ENCODE results near the gene NOX3. TPM values are rescaled to one million over a fixed set of nuclear protein-coding genes. Genes with fewer than 3 reads are reported as not detected.

The NOX3 gene
- total RNA-seq, 1 donor from 2014 or later, result not detected

DNA sequence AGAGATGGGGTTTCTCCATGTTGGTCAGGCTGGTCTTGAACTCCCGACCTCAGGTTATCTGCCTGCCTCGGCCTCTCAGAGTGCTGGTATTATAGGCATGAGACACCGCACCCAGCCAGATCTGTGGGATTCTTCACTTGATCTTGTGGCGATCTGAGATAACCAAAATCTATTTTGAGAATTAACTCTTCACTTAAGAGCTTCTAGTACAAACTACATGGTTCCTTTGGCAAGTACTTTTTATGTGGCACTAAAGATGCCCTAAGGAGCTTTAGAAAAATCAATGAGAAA, 103.6 kb downstream of the NOX3 start:
- FAIRE-seq, result no peak
- TF ChIP-seq, protein P1, sequence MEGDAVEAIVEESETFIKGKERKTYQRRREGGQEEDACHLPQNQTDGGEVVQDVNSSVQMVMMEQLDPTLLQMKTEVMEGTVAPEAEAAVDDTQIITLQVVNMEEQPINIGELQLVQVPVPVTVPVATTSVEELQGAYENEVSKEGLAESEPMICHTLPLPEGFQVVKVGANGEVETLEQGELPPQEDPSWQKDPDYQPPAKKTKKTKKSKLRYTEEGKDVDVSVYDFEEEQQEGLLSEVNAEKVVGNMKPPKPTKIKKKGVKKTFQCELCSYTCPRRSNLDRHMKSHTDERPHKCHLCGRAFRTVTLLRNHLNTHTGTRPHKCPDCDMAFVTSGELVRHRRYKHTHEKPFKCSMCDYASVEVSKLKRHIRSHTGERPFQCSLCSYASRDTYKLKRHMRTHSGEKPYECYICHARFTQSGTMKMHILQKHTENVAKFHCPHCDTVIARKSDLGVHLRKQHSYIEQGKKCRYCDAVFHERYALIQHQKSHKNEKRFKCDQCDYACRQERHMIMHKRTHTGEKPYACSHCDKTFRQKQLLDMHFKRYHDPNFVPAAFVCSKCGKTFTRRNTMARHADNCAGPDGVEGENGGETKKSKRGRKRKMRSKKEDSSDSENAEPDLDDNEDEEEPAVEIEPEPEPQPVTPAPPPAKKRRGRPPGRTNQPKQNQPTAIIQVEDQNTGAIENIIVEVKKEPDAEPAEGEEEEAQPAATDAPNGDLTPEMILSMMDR (IDR thresholded peaks at IDR 0.05; ENCODE audit: insufficient read depth, low read length, severe bottlenecking), result no peak
- H3K4me3 ChIP-seq (ENCODE audit: low read depth, low read length), result no peak overlapping the region
- no peaks in the 10 kb centered on the region for H3K36me3 ChIP-seq (ENCODE audit: control insufficient read depth, insufficient read depth, low read length)
- no peak for DNase-seq (ENCODE audit: low read depth)
- H3K27me3 ChIP-seq (ENCODE audit: control insufficient read depth, insufficient read depth, low read length), result no peaks in the 10 kb centered on the region

DNA sequence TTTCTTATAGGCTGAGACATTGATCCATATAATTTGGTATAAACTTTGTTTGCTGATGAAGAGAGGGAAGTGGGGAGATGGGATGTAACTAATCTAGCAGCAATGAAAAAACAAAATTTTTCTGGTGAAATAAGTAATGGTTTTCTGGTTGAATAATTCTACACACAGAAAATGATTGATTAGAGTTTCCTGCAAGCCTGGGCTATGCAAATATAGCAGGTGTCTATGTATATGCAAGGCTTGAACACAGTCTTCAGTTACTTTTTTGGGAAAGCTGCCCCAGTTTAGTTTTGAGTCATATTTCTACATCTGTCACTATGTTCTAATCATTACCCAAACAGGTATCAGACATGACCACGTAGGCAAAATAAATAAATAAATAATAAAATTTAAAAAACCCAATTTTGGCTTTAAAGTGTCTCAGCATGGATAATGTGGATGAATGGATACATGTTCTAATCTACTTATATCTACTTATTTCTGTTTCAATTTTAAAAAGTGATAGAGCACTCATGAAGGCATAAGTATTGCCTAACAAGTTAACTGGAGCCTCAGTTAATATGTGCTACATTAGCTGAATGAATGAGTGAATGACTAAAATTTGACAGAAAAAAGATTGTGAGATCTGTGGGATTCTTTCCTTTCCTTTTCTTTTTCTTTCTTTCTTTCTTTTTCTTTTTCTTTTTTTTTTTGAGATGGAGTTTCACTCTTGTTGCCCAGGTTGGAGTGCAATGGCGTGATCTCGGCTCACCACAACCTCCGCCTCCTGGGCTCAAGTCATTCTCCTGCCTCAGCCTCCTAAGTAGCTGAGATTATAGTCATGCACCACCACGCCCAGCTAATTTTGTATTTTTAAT, 104.1 kb downstream of the NOX3 start:
- H3K4me3 ChIP-seq (ENCODE audit: low read depth, low read length), result no peak overlapping the region
- H3K27me3 ChIP-seq (ENCODE audit: control insufficient read depth, insufficient read depth, low read length), result no peaks in the 10 kb centered on the region
- TF ChIP-seq, protein P1 (IDR thresholded peaks at IDR 0.05; ENCODE audit: insufficient read depth, low read length, severe bottlenecking), result no peak
- H3K36me3 ChIP-seq (ENCODE audit: control insufficient read depth, insufficient read depth, low read length), result no peaks in the 10 kb centered on the region
- DNase-seq (ENCODE audit: low read depth) (no peak), FAIRE-seq (no peak)

DNA sequence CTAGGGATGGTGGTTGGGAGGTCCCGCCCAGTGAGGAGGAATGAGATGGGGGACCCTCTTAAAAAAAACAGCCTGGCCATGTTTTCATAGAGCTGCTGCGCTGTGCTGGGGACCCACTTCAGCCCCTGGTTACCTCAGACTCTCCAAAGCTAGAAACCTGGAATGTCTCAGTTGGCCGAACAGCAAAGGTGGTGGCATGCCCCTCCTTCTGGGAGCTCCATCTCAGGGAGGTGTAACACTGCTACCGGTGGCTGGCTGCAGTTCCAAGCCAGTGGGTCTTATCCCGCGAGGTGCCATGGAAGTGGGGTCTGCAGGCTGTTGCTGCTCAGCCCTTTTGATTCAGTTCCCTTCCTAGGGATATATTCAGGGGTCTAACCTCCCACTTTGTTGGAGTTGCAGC, 105.7 kb downstream of the NOX3 start:
- Histone ChIP-seq H3K27me3 (ENCODE audit: control insufficient read depth, insufficient read depth, low read length) (no peaks in the 10 kb centered on the region), H3K4me3 (ENCODE audit: low read depth, low read length) (no peak overlapping the region), H3K36me3 (ENCODE audit: control insufficient read depth, insufficient read depth, low read length) (no peaks in the 10 kb centered on the region)
- DNase-seq (ENCODE audit: low read depth) (no peak), FAIRE-seq (no peak)
- TF ChIP-seq, protein P1 (IDR thresholded peaks at IDR 0.05; ENCODE audit: insufficient read depth, low read length, severe bottlenecking), result no peak

DNA sequence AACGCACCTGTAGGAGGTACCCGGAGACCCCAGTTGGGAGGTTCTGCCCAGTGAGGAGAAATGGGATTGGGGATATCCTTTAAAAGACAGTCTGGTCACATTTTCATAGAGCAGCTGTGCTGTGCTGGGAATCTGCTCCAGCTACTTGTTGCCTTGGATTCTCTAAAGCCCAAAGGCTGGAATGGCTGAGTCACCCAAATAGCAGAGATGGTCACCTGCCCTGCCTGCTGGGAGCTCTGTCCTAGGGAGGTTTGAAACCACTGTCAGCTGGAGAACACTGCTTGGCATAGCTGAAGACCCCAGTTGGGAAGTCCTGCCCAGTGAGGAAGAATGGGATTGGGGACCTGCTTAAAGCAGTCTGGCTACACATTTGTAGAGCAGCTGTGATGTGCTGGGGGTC, 106.5 kb downstream of the NOX3 start:
- Histone ChIP-seq H3K27me3 (ENCODE audit: control insufficient read depth, insufficient read depth, low read length) (no peaks in the 10 kb centered on the region), H3K4me3 (ENCODE audit: low read depth, low read length) (no peak overlapping the region), H3K36me3 (ENCODE audit: control insufficient read depth, insufficient read depth, low read length) (no peaks in the 10 kb centered on the region)
- TF ChIP-seq, protein P1 (IDR thresholded peaks at IDR 0.05; ENCODE audit: insufficient read depth, low read length, severe bottlenecking), result no peak
- DNase-seq (ENCODE audit: low read depth) (no peak), FAIRE-seq (no peak)

DNA sequence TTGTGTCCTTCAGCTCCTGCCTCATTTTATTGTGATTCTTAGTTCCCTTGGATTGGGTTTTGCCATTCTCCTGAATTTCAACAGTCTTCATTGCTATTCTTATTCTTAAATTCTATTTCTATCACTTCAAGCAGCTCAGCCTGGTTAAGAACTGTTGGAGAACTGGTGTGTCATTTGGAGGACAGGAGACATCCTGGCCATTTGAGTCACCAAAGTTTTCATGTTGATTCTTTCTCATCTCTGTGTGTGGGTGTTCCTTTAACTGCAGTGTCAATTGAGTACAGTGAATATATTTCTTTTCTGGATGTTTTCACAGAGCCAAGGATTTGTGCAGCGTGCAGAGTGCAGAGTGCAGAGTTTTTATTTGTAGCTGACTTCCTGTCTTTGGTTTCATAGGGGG, 107.8 kb downstream of the NOX3 start:
- TF ChIP-seq, protein P1 (IDR thresholded peaks at IDR 0.05; ENCODE audit: insufficient read depth, low read length, severe bottlenecking), result no peak
- Histone ChIP-seq H3K36me3 (ENCODE audit: control insufficient read depth, insufficient read depth, low read length) (no peaks in the 10 kb centered on the region), H3K4me3 (ENCODE audit: low read depth, low read length) (no peak overlapping the region), H3K27me3 (ENCODE audit: control insufficient read depth, insufficient read depth, low read length) (no peaks in the 10 kb centered on the region)
- DNase-seq (ENCODE audit: low read depth) (no peak), FAIRE-seq (no peak)

DNA sequence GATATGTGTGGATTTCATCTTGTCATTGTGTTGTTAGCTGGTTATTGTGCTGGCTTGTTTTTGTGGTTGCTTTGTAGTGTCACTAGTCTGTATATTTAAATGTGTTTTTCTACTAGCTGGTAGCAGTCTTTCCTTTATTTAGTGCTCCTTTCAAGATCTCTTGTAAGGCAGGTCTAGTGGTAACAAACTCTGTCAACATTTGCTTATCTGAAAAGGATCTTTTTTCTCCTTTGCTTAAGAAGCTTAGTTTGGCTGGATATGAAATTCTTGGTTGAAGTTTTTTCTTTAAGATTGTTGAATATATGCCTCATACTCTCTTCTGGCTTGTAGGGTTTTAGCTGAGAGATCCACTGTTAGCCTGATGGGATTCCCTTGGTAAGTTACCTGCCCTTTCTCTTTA, 108.7 kb downstream of the NOX3 start:
- FAIRE-seq (no peak), DNase-seq (ENCODE audit: low read depth) (no peak)
- Histone ChIP-seq H3K36me3 (ENCODE audit: control insufficient read depth, insufficient read depth, low read length) (no peaks in the 10 kb centered on the region), H3K4me3 (ENCODE audit: low read depth, low read length) (no peak overlapping the region), H3K27me3 (ENCODE audit: control insufficient read depth, insufficient read depth, low read length) (no peaks in the 10 kb centered on the region)
- TF ChIP-seq, protein P1 (IDR thresholded peaks at IDR 0.05; ENCODE audit: insufficient read depth, low read length, severe bottlenecking), result no peak

Measured in bronchial epithelial cell (primary cell).